HG03432 (cell line): Measurements from ENCODE around the gene OIT3.
"Not testable (repeated sequence)": the region's sequence is repeated elsewhere in the genome, so short reads cannot be mapped to it uniquely, and the experiment has no call there.

Source experiments
- ATAC-seq: cut with Tn5 transposase; IDR thresholded peaks from one replicate; pipeline ENCODE4 v1.9.1; 2021; ENCODE audit warnings: mild to moderate bottlenecking, moderate library complexity; ENCODE audit not compliant: unreplicated experiment

OIT3 gene

DNA sequence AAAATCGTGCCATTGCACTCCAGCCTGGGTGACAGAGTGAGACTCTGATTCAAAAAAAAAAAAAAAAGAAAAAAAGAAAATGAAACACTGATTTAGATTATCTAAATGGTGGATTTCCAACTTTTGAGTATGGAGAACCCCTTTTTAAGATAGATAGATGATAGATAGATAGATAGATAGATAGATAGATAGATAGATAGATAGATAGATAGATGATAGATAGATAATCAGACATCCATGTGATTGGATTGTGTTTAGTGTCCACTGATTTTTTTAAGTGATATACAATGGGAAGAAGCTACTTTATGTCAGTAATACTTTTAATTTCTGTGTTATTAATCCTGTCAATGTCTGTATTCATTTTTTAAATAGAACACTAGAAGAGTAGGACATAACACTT, 6.0 kb downstream of the OIT3 start:
- ATAC-seq, result no peak

DNA sequence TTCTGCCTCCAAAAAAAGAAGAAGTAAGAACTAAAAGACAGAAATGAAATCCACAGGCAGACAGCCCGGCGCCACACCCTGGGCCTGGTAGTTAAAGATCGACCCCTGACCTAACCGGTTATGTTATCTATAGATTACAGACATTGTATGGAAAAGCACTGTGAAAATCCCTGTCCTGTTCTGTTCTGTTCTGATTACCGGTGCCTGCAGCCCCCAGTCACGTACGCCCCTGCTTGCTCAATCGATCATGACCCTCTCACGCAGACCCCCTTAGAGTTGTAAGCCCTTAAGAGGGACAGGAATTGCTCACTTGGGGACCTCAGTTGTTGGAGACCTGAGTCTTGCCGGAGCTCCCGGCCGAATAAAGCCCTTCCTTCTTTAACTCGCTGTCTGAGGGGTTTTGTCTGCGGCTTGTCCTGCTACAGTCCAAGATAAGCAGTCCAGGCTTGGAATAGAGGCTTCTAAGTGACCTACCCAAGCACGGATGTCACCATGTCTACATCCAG, 10.5 kb downstream of the OIT3 start:
- not testable (repeated sequence) for ATAC-seq

DNA sequence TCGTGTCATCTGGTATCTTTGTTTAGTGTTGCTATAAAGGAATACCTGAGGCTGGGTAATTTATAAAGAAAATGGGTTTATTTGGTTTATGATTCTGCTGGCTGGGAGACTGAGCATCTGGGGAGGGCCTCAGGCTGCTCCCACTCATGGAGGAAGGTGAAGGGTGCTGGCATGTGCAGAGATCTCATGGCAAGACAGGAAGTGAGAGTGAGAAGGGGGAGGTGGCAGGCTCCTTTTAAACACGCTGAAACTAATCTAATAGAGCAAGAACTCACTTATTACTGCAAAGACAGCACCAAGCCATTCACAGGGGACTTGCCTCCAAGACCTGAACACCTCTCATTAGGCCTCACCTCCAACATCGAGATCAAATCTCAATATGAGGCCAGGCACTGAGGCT, 11.3 kb downstream of the OIT3 start:
- no peak for ATAC-seq

DNA sequence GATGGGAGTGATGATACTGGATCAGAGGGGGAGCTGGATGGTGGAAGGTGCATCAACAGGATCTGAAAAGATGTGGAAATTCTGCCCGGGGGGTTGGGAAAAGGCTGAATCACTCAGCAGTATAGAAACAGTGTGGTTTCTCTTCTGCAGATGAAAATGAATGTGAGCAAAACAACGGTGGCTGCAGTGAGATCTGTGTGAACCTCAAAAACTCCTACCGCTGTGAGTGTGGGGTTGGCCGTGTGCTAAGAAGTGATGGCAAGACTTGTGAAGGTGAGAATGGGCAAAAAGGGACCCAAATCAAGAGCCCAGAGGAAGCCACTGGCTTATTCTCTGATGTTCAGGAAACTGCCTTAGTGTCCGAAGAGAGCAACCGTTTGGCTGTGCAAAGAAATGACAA, 12.9 kb downstream of the OIT3 start:
- ATAC-seq, result no peak

DNA sequence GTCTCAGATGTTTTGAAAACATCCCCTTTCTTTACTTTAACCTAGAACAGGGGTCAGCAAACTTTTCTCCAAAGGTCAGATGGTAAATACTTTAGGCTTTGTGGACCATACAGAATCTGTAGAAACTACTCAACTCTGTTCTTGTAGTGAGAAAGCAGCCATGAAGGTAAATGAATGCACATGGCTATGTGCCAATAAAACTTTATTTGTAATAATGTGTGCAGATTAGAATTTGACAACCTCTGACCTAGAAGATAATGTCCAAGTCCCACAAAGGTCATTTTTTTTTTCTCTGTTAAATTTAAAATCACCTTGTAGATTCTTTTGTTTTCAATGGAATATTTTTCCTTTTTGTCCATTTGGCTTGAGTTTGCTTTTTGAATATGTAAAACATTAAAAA, 17.2 kb downstream of the OIT3 start:
- ATAC-seq, result no peak

DNA sequence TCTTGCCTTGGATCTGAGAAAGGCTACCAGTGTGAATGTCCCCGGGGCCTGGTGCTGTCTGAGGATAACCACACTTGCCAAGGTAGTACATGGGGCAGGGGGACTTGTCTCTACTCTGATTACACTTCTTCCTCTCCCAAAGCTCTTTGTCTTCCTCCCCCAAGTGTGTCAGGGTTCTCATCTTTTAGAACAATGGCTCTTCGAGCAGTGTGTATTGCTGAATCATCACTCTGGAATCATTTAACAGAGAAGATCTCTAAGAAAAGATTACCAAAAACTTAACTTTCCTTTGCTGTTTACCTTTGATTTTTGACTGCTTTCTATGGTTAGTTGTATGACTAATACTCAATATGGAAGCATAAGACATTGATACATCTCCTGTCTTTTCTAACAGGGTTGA, 18.2 kb downstream of the OIT3 start:
- ATAC-seq, result no peak

DNA sequence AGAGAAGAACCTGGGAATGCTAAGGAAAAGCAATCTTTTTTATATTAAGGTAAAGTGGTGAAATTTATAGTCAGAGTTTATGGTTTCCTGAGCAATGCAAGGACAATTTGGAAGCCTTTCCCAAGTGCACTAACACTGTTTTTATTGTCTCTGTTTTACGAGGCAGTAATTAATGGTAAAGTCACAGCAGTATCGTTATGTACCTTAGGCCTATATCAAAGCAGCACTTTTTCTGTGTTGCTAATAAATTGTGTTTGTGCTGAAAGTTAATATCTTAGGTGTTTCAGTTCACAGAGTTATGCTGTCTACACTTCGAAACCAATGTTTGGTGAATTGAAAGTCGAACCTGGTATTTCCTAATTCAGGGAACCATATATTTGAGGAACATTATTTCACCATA, 19.2 kb downstream of the OIT3 start:
- ATAC-seq, result no peak

DNA sequence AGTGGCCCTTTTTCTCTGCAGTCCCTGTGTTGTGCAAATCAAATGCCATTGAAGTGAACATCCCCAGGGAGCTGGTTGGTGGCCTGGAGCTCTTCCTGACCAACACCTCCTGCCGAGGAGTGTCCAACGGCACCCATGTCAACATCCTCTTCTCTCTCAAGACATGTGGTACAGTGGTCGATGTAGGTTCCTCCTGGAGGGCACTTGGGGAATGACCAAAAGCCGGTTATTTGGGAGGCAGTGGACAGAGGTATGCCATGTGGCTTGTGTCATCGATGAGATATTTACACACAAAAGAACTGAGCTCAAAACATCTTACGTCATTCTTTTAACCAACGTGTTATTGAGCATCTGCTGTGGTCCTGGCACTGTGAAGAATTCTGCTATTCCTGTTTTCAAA, 19.7 kb downstream of the OIT3 start:
- no peak for ATAC-seq

DNA sequence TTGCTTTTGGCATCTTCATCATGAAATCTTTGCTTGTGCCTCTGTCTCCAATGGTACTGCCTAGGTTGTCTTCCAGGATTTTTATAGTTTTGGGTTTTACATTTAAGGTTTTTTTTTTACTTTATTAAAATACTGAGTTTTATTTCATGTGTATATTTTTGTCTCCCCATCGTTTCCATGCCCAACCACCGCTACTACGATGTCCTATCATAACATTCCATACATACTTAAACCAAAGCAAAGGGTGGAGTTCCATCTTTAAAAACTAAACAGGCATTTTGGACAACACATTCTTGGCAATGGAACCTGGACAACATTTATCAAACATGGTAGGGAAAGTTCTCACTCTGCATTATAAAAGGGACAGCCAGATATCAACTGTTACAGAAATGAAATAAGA, 23.7 kb downstream of the OIT3 start:
- ATAC-seq, result not testable (repeated sequence)

DNA sequence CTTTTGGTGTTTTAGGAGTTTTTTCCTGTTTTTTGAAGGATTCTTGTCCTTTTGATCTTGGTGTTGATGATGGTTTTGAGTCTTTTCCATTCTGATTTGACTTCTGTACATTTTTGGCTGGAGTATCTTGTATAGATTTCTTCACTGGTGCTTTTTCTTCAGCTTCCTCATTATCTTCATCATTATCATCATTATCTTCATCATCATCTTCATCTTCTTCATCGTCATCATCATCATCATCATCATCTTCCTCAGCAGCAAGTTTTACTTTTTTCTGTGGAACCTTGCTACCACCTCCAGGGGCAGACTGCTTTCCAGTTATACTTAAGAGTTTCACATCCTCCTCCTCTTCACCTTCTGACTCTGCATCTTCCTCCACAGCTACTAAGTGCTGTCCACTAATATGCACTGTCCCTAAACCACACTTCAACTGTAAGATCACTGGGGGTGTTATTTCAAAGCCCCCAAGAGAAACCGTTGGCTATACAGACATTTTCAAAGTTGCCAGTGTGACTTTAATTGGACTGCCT, 24.3 kb downstream of the OIT3 start:
- ATAC-seq, result not testable (repeated sequence)

DNA sequence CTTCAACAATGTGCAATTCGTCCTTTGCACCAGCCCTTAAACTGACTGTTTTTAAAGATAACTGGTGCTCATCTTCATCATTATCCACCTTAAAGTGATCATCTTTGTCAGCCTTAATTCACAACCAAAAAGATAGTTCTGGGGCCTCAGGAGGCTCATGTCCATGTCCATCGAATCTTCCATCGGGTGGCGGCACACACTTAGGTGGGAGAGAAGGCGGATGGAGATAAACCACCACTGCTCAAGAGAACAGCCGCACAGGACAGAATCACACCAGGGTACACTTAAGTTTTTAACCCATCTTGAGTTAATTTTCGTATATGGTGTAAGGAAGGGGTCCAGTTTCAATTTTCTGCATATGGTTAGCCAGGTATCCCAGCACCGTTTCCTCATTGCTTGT, 24.8 kb downstream of the OIT3 start:
- no peak for ATAC-seq

DNA sequence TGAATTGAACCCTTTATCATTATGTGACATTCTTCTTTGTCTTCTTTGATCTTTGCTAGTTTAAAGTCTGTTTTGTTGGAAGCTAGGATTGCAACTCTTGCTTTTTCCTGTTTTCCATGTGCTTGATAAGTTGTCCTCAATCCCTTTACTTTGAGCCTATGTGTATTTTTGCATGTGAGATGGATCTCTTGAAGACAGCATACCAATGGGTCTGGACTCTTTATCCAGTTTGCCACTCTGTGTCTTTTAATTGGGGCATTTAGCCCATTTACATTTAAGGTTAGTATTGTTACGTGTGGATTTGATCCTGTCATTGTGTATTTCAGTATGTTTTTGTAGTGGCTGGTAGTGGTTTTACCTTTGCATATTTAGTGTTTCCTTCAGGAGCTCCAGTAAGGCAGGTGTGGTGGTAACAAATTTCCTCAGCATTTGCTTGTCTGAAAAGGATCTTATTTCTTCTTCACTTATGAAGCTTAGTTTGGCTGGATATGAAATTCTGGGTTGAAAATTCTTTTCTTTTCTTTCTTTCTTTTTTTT, 27.7 kb downstream of the OIT3 start:
- not testable (repeated sequence) for ATAC-seq

DNA sequence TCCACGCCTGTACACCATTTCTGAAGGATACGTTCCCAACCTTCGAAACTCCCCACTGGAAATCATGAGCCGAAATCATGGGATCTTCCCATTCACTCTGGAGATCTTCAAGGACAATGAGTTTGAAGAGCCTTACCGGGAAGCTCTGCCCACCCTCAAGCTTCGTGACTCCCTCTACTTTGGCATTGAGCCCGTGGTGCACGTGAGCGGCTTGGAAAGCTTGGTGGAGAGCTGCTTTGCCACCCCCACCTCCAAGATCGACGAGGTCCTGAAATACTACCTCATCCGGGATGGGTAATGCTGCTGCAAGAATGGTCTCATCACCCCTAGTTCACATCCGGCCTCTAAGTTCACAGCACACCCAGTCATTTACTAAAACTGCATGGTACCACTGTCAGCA, 30.8 kb downstream of the OIT3 start:
- ATAC-seq, result no peak

DNA sequence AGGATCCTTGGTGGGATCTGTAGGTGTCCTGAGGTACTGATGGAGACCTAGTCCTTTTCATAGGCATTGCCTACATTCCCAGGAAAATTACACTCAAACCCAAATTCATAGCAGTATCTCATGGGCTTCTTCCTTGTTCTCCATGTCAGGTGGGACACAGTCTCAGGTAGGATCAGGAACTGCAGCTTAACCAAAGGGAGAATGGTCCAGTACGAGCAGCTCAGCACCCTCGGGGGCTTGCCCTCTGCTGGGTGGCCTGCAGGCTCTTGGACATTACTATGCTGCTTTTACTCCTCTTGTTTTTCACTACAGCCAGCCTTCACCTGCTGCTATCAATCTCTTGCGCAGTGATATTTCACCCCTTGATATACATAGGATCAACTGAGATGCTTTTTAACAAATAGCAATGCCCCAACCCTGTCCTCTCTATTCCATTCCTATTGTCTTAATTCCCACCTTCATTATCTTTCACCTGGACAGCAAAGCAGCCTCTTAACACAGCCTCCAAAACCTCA, 32.5 kb downstream of the OIT3 start:
- no peak for ATAC-seq

DNA sequence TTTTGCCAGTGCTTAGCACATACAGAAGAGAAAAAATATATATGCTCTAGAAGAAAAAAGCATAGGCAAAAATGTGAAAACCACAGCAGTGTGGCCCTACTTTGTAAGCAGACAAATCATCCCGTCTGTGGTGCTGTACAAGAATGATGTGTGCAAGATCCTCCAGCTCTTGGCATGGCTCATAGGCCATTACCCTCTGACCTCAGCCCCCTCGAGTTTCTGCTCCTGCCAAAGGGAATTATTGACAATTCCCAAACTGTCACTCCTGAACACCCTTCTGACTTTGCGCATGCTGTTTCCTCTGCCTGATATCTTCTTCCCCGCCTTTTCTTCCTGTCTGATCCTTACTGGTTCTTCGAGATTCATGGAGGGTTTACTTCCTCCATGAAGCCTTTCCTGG, 33.9 kb downstream of the OIT3 start:
- ATAC-seq, result no peak

DNA sequence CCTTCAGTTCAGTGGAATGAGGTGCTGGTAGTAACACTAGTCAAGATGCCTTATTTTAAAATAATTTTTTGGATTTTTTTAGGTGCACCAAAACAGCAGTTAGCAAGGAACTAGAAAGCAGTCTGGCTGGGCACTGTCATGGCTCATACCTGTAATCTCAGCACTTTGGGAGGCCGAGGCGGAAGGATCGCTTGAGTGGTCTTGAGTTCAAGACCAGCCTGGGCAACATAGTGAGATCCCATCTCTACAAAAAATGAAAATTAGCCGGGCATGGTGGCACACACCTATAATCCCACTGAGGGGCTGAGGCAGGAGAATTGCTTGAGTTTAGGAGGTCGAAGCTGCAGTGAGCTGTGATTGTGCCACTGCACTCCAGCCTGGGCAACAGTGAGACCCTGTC, 35.3 kb downstream of the OIT3 start:
- no peak for ATAC-seq

DNA sequence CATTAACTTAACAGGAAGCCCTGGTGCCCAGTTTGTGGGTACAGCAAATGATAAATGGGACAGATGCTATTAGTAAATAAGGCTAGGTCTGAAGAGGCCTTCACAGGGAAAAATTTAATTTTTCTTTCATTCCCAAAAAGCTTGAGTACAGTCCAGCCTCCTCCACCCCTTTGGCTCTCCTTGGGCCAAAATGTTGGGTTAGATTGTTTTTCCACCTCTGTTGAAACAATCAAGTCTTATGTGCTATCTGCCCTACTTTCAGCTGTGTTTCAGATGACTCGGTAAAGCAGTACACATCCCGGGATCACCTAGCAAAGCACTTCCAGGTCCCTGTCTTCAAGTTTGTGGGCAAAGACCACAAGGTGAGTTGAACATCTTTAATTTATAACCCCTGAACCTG, 36.7 kb downstream of the OIT3 start:
- no peak for ATAC-seq

DNA sequence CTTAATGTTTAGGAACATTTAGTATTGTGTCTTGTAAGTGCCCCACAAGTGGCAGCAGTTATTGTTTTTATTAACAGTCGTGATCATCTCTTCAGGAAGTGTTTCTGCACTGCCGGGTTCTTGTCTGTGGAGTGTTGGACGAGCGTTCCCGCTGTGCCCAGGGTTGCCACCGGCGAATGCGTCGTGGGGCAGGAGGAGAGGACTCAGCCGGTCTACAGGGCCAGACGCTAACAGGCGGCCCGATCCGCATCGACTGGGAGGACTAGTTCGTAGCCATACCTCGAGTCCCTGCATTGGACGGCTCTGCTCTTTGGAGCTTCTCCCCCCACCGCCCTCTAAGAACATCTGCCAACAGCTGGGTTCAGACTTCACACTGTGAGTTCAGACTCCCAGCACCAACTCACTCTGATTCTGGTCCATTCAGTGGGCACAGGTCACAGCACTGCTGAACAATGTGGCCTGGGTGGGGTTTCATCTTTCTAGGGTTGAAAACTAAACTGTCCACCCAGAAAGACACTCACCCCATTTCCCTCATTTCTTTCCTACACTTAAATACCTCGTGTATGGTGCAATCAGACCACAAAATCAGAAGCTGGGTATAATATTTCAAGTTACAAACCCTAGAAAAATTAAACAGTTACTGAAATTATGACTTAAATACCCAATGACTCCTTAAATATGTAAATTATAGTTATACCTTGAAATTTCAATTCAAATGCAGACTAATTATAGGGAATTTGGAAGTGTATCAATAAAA, 38.9 kb downstream of the OIT3 start:
- ATAC-seq, result no peak

DNA sequence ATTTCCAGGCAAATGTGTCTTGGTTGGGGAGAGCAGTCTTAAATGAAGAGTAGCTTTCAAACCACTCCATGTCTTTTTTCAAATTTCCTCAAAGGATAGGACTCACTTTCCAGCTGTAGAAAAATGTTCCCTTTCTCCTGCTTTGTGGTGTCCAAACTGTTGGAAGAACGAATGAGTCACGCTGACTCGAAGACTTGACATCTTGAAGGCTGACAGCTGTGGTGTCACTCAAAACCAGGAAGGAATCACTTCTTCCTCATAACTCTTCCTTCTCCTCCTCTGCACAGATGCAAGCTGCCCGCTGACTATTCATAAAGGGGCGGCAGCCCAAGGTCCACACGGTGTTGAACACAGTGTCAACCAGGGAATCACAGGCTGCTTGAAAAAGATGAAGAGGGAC, 41.8 kb downstream of the OIT3 start:
- no peak for ATAC-seq

DNA sequence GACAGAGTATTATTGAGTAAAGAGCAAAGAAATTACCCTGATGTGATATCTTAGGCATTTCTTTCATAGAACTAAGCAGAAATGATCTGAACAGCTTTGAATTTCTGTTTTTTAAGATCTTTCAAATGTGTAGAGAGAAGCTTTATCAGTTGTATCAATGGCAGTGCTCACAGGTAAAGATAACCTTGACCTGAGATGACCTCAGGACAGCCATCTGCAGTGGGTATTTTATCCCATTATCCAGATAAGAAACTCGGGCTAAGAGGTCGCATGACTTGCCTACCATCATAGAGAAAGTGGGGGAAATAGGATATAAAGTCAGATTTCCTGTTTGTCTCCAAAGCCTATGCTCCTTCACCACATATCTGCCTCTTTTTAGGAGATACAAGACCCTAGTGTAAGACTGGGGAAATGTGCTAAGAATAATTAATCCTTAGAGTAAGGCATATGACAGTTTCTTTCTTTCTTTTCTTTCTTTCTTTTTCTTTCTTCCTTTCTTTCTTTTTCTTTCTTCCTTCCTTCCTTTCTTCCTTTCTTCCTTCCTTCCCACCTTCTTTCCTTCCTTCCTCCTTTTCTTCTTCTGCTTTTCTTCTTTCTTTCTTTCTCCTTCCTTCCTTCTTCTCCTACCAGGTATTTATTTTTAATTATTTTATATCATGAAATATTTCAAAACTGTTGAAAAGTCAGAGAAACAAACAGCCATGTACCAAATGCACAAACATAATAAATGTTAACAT, 50.1 kb downstream of the OIT3 start:
- no peak for ATAC-seq

DNA sequence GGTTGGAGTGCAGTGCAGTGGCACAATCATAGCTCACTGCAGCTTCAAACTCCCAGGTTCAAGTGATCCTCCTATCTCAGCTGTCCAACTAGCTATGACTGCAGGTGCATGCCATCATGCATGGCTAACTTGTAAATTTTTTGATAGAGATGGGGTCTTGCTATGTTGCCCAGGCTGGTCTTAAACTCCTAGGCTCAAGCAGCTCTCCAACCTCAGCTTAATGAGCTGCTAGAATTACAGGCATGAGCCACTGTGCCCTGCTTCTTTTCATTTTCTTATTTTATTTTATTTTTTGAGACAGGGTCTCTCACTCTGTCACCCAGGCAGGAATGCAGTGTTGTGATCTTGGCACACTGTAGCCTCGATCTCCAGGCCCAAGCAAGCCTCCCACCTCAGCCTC, 53.4 kb downstream of the OIT3 start:
- ATAC-seq, result no peak

DNA sequence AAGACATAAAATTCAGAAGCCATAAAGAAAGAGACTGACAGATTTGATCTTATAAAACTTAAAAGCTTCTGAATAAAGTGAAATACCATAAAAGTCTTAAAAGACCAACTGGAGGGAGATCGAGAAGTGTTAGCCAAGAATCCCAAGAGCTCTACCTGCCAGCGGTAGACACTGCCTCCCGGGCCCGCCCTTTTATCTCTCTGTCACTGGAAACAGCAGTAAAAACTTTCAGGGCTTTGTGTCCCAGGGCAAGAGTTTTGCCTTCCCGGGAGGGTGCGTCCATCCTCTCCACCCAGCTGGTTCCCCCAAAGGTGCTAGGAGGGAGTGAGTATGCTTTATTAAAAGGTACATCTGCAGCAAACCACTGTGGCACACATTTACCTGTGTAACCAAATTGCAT, 55.2 kb downstream of the OIT3 start:
- ATAC-seq, result no peak
